ENCODE measurements around the gene C16orf89.

The C16orf89 gene

GRCh38 chr16:5073279-5073629 lies 7.5 kb upstream of the C16orf89 start:
- no peak for ATAC-seq
- TF ChIP-seq ISL1 (CRISPR knock-in tag; IDR thresholded peaks at IDR 0.05) (no peak), PPARA (CRISPR knock-in tag; IDR thresholded peaks at IDR 0.05; ENCODE audit: borderline replicate concordance) (no peak), ARNTL (CRISPR knock-in tag; IDR thresholded peaks at IDR 0.05; ENCODE audit: borderline replicate concordance, low read depth) (no peak), ZNF8 (CRISPR knock-in tag; IDR thresholded peaks at IDR 0.05) (no peak), TOX (CRISPR knock-in tag; IDR thresholded peaks at IDR 0.05; ENCODE audit: borderline replicate concordance) (no peak), ESRRG (CRISPR knock-in tag; IDR thresholded peaks at IDR 0.05) (no peak), RARB (CRISPR knock-in tag; IDR thresholded peaks at IDR 0.05) (no peak), ZNF70 (CRISPR knock-in tag; IDR thresholded peaks at IDR 0.05) (no peak), OSR1 (CRISPR knock-in tag; IDR thresholded peaks at IDR 0.05) (no peak), ZC3H10 (CRISPR knock-in tag; IDR thresholded peaks at IDR 0.05) (no peak), ZFP30 (CRISPR knock-in tag; IDR thresholded peaks at IDR 0.05) (no peak), GLIS3 (CRISPR knock-in tag; IDR thresholded peaks at IDR 0.05) (no peak)
- TF ChIP-seq, protein P1, sequence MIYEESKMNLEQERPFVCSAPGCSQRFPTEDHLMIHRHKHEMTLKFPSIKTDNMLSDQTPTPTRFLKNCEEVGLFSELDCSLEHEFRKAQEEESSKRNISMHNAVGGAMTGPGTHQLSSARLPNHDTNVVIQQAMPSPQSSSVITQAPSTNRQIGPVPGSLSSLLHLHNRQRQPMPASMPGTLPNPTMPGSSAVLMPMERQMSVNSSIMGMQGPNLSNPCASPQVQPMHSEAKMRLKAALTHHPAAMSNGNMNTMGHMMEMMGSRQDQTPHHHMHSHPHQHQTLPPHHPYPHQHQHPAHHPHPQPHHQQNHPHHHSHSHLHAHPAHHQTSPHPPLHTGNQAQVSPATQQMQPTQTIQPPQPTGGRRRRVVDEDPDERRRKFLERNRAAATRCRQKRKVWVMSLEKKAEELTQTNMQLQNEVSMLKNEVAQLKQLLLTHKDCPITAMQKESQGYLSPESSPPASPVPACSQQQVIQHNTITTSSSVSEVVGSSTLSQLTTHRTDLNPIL (CRISPR knock-in tag; IDR thresholded peaks at IDR 0.05; ENCODE audit: low read depth), result no peak

DNA sequence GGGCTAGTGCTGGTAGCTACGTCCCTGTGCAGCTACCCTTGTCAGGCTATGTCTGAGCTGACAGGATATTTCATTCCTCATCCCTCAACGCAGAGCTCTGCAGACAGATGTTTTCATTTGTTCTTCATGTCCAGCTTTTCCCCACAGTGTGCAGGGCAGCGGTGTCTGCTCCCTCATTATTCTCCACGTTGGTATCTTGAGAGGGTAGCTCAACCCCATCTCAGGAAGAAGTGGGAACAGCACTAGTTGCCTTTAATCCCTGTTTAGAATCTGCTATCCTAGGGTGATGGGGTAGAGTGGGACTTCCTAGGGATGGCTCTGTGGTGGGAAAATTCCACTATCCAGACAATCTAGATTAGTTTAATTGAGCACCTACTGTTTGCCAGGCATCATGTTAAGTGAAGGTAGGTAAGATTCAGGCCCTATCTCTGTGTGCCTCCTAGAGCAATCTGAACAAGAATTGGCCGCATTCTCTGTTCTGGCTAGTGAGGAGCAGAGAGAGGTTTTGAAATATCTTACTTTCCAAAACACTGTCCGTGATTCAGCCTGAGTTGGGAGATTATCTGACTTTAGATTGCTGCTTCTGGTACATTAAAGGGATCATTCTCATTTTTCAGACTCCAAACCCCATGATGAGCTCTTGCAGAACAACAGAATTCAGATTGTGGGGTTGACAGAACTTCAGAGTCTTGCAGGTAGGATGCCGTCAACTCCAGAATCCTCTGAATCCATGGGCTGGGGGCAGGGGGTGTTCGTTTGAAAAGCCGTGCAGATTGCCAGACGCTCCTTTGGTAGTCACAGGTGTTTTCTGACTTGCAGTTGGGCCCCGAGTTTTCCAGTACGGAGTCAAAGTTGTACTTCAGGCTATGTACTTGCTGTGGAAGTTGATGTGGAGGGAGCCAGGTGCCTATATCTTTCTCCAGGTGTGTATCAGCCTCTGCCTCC lies 6.8 kb upstream of the C16orf89 start:
- peak; percentile 40; the same call in 2 of the 3 replicates for ATAC-seq
- TF ChIP-seq OSR1 (CRISPR knock-in tag; IDR thresholded peaks at IDR 0.05), result no peak
- no peak for TF ChIP-seq POU6F1 (CRISPR knock-in tag; IDR thresholded peaks at IDR 0.05; ENCODE audit: borderline replicate concordance, low read depth)
- no peak for TF ChIP-seq ARNTL (CRISPR knock-in tag; IDR thresholded peaks at IDR 0.05; ENCODE audit: borderline replicate concordance, low read depth)
- TF ChIP-seq ZNF8 (CRISPR knock-in tag; IDR thresholded peaks at IDR 0.05), result no peak
- no peak for TF ChIP-seq TOX (CRISPR knock-in tag; IDR thresholded peaks at IDR 0.05; ENCODE audit: borderline replicate concordance)
- TF ChIP-seq ZNF70 (CRISPR knock-in tag; IDR thresholded peaks at IDR 0.05), result no peak
- no peak for TF ChIP-seq ZFP30 (CRISPR knock-in tag; IDR thresholded peaks at IDR 0.05)
- no peak for TF ChIP-seq TCF4 (CRISPR knock-in tag; IDR thresholded peaks at IDR 0.05; ENCODE audit: borderline replicate concordance)

- 0 out of 2 replicates have a peak, but pooled peaks have one; percentile 59 for TF ChIP-seq SNAI2 (CRISPR knock-in tag; IDR thresholded peaks at IDR 0.05)
- TF ChIP-seq ZNF565 (CRISPR knock-in tag; conservative IDR thresholded peaks at IDR 0.05; ENCODE audit: low read depth), result 0 out of 2 replicates have a peak, but pooled peaks have one; percentile 31
- TF ChIP-seq OSR1 (CRISPR knock-in tag; IDR thresholded peaks at IDR 0.05), result no peak
- ATAC-seq, result peak; percentile 95
Measured at GRCh38 chr16:5071681-5072333, 6.1 kb upstream of the C16orf89 start, which contains the start of gene ALG1. TSS of gene ALG1 (plus strand) at chr16:5071843. CDS start at chr16:5071850, 7 bp downstream.

DNA sequence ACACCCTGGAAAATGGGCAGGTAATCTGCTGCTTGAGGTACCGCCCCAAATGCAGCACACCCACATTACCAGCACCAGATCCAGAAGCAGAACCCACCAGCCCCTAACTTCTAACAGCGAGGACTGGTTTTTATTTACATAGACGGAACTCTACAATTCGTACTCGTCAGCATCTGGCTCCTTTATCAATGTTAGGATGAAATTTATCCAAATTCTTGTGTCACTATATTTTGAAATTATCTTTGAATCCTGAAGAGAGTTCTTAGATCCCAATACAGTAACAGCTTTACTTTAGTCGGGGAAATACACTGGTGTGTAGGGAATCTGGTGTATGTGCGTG lies 5.6 kb upstream of the C16orf89 start:
- no peak for ATAC-seq
- no peak for TF ChIP-seq PPARA (CRISPR knock-in tag; IDR thresholded peaks at IDR 0.05; ENCODE audit: borderline replicate concordance)

DNA sequence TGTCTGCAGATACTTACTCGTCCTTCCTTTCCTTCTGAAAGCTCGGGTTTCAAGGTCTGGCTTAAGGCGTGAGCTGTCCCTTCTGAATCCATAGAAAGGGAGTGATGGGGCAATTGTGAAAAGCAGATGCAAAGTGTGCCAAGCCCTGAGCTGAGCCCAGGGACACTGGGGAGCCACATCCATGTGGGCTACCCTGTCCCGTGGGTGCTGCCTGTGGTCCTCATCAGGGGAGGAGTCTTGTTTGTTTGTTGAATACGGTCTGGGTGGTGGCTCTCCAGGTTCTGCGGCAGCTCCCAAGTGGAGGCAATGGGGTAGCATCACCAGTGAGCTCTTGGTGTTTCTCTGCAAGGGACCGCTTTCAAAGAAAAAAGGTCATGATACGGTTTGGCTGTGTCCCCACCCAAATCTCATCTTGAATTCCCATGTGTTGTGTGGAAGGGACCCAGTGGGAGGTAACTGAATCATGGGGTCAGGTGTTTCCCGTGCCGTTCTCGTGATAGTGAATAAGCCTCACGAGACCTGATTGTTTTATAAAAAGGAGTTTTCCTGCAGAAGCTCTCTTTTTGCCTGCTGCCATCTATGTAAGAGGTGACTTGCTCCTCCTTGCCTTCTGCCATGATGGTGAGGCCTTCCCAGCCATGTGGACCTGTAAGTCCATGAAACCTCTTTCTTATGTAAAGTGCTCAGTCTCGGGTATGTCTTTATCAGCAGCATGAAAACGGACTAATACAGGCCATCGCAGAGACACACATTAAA lies 4.9 kb upstream of the C16orf89 start:
- TF ChIP-seq ZFP30 (CRISPR knock-in tag; IDR thresholded peaks at IDR 0.05) (no peak), ZC3H10 (CRISPR knock-in tag; IDR thresholded peaks at IDR 0.05) (no peak), ZNF70 (CRISPR knock-in tag; IDR thresholded peaks at IDR 0.05) (no peak), GLIS3 (CRISPR knock-in tag; IDR thresholded peaks at IDR 0.05) (no peak), ZFP3 (CRISPR knock-in tag; IDR thresholded peaks at IDR 0.05) (no peak), ZNF565 (CRISPR knock-in tag; conservative IDR thresholded peaks at IDR 0.05; ENCODE audit: low read depth) (no peak), RARB (CRISPR knock-in tag; IDR thresholded peaks at IDR 0.05) (no peak), SNAI2 (CRISPR knock-in tag; IDR thresholded peaks at IDR 0.05) (no peak), TCF4 (CRISPR knock-in tag; IDR thresholded peaks at IDR 0.05; ENCODE audit: borderline replicate concordance) (no peak)
- TF ChIP-seq, protein P2, sequence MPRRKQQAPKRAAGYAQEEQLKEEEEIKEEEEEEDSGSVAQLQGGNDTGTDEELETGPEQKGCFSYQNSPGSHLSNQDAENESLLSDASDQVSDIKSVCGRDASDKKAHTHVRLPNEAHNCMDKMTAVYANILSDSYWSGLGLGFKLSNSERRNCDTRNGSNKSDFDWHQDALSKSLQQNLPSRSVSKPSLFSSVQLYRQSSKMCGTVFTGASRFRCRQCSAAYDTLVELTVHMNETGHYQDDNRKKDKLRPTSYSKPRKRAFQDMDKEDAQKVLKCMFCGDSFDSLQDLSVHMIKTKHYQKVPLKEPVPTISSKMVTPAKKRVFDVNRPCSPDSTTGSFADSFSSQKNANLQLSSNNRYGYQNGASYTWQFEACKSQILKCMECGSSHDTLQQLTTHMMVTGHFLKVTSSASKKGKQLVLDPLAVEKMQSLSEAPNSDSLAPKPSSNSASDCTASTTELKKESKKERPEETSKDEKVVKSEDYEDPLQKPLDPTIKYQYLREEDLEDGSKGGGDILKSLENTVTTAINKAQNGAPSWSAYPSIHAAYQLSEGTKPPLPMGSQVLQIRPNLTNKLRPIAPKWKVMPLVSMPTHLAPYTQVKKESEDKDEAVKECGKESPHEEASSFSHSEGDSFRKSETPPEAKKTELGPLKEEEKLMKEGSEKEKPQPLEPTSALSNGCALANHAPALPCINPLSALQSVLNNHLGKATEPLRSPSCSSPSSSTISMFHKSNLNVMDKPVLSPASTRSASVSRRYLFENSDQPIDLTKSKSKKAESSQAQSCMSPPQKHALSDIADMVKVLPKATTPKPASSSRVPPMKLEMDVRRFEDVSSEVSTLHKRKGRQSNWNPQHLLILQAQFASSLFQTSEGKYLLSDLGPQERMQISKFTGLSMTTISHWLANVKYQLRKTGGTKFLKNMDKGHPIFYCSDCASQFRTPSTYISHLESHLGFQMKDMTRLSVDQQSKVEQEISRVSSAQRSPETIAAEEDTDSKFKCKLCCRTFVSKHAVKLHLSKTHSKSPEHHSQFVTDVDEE (CRISPR knock-in tag; IDR thresholded peaks at IDR 0.05), result no peak
- TF ChIP-seq, protein P1 (CRISPR knock-in tag; IDR thresholded peaks at IDR 0.05; ENCODE audit: low read depth), result no peak
- no peak for ATAC-seq
